ENCODE data around the gene SLIT3.

Gene SLIT3

DNA sequence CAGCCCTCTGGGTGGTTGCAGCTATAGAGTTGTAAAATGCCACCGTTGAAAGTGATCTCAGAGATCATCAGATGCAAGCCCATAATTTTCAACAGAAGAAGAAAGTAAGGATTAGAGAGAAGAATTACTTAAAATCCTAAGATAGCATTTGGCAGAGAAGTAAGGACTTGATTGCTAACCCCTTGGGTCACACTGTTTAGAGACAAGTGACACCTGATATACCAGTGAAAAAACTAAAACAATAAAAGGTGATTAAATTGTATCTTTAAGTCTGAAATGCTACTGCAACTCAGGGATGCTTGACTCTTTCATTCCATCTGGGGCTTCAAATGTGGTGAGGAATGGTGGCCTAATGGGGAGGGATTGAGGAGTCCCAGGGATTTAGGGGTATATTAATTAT is 440.9 kb downstream of the SLIT3 start:
- no peak for DNase-seq (ENCODE audit: low read depth)

GRCh38 chr5:168859471-168859870 is 441.5 kb downstream of the SLIT3 start:
- DNase-seq (ENCODE audit: low read depth) = no peak

DNA sequence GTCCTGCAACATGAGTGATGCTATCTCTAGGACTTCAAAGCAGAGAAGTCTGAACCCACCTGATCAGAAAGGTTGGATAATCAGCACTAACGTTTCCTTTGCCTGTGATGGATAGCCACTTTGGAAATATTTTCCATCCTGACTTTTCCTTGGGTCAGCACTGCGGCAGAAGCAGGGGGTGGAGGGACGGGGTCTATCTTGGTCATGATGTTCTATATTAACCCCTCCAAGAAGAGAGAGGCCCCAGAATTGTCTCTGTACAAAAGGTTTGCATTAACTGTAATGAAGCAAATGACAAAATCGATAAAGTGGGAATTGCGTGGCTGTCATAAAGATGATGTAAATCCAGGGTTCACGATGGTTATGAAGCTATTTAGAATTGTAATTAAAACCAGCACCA is 441.9 kb downstream of the SLIT3 start:
- DNase-seq (ENCODE audit: low read depth) = no peak

DNA sequence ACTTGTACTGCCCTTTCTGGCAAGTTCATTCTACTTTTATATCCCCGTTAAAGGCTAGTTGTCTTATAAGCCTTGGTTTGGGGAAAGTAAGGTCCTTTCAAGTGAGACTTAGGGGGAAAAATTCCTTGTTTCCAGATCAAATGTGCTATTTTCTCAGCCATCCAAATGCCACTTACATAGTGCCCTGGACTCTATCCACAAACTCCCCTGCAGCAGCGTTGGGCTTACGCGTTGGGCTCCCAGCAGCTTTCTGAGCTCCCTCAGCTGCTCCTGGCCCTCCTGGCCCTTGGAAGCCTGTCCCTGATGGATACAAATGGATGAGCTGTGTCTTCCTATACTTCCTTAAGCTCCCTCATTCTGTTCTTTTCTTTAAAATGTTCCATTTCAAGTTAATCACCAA is 442.6 kb downstream of the SLIT3 start:
- DNase-seq (ENCODE audit: low read depth) = no peak

DNA sequence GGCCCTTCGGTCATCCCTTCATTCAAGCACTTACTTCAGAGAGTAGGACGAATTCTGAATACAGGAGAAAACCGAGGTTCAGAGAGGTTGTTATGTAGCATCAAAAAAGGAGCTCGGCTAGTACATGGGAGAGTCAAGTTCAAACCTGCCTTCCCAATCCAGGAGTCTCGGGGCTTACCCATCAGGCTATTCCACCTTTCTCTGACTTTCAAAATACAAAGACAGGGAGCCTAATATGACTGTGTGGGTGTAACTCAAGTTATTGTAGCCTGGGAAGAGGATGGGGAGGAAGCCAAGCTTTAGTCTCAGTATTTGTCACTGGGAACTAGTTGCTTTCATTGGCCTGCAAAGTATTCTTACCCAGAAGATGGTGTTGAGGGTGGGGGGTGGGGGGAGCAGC is 447.0 kb downstream of the SLIT3 start:
- DNase-seq (ENCODE audit: low read depth) = no peak

DNA sequence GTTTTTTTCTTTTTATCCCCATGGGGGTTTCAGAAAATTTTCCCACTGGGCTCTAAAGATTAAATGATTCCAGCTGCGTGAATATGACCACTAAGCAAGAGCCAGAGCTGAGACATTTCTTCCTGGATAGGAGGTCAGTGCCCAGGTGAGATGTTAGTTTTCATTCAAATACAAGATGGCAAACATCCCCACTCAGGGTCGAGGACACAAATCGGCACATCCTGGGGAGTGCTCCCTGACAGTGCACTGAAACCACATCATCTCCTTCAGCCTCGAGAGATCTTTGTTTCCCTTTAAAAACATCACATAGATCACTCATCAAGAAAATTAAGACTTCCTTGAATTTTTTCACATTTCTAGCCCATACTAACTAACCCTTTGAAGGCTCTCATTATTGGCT is 448.6 kb downstream of the SLIT3 start:
- no peak for DNase-seq (ENCODE audit: low read depth)

GRCh38 chr5:168851902-168852321 is 449.0 kb downstream of the SLIT3 start:
- no peak for DNase-seq (ENCODE audit: low read depth)

GRCh38 chr5:168850683-168851082 is 450.3 kb downstream of the SLIT3 start:
- DNase-seq (ENCODE audit: low read depth) = no peak

- DNase-seq (ENCODE audit: low read depth) = no peak
These were observed 452.4 kb downstream of the SLIT3 start for GRCh38 chr5:168848569-168848968.

GRCh38 chr5:168847511-168848073 is 453.3 kb downstream of the SLIT3 start:
- DNase-seq (ENCODE audit: low read depth) = no peak

GRCh38 chr5:168844922-168845296 is 456.0 kb downstream of the SLIT3 start:
- no peak for DNase-seq (ENCODE audit: low read depth)

- DNase-seq (ENCODE audit: low read depth) = no peak
These were observed 456.7 kb downstream of the SLIT3 start for GRCh38 chr5:168844016-168844921.

DNA sequence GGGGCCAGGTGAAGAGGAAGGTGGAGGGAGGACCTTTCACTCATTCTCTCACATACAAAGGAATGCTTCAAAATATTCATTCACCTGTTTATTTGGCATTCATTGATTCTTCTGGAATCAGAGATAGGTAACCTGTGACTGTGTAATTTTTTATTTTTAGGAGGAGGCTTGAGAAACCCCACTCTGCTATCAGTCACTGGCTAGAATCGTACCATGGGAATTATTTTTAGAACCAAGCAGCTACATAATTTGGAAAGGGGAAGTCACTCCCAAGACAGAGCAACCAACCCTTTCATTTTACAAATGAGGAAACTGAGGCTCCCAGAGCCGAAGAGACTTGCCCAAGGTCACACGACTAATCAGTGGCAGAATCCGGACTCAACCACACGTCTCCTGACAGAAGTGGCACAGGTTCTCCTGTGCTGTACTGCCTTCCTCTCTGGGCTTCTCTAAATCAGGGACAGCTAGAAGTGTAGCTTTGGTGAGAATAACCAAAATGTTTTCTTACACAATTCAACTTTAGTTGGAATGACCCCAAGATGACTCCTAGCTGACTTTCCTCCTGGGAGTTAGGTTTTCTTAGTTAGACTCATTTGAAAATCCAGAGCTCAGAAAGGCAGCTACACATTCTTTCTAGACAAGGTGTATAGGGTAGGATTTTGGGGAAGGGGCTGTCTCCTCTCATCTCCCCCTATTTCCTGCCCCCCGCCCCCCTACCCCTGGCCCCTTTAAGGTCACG is 457.5 kb downstream of the SLIT3 start:
- DNase-seq (ENCODE audit: low read depth) = no peak

GRCh38 chr5:168842571-168843205 is 458.3 kb downstream of the SLIT3 start:
- DNase-seq (ENCODE audit: low read depth) = no peak

GRCh38 chr5:168837852-168838251 is 463.1 kb downstream of the SLIT3 start:
- DNase-seq (ENCODE audit: low read depth) = no peak

DNA sequence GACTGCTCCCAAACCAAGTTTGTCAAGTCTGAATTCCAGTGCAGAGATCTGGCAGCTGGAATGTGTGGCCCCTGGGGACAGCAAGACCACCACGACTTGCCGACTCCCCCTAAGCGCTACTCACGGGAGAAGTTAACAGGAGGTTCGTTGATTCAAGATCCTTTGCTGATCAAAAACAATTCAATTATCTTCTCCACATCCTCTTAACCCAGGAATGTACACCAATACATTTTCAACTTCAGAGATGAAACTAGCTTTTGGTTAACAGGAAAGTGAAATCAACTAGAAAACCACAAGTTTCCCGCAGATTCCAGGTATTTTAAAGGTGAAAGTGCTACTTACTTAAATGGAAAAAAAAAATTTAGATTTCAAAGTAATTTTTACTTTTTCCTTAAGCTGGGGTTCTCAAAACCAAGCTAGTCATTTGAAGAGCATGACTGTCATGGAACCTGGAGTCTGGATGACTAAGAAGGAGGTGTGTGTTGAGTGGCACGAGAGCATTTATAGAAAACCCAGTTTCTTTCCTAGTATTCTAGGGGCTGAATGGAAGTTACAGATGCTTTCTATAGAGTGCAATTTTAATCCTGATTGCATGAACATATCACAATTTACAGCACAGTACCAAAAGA is 464.2 kb downstream of the SLIT3 start:
- DNase-seq (ENCODE audit: low read depth) = no peak

GRCh38 chr5:168833936-168834335 is 467.0 kb downstream of the SLIT3 start:
- DNase-seq (ENCODE audit: low read depth) = no peak

DNA sequence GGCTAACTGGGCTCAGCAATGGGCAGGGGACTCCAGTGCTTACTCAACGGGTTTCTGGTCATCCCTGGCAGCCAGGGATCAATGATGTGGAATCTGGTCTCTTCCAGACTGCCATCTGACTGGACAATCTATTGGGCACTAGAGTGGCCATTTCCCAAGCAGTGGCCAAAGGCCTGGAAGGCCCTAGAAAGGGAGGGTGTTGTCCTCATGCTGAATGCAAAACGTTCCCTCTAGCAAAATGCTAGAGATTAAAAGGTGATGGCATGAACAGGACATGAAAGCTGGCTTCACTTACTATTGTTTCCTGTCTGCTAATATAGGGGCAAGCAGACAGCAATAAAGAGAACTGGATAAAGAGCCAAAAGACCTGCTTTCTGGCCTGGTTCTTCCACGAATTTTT is 467.6 kb downstream of the SLIT3 start:
- DNase-seq (ENCODE audit: low read depth) = no peak

DNA sequence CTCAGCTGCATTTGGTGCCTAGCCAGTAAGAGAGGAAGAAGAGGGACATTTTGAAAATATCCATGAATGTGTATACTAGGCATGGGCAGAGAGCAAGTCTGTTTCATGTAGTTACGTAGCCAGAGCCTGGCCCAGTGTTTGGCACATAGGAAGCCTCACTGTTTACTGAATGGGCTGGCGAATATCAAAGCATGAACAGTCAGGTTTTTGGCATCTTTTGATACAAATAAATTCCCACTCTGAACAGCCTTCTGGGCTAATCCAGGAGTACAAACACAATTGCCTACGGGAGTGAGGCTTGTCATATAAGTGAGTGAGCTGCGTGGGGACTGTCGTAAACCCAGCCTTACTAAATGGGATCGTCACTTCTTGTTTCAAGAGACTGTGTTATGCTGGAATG is 468.6 kb downstream of the SLIT3 start:
- DNase-seq (ENCODE audit: low read depth) = no peak

DNA sequence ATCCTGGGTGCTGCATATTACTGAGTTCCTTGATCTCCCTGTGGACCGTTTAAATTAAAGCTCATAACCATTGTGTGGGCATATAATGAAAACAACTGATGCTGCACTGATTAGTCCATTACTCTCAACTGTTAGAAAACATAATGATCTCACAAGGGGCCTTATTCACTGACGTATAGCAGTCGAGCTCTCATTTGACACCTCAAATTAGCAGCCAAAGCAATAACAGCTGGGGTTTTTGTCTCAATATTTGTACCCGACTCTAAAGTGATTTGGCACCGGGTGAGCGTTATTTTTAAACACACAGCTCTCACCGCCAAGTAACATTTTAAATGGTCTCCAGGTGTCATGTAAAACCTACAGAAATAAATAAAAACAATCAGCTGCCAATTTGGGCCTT is 469.6 kb downstream of the SLIT3 start:
- DNase-seq (ENCODE audit: low read depth) = no peak

- DNase-seq (ENCODE audit: low read depth) = no peak
These were observed 470.1 kb downstream of the SLIT3 start for GRCh38 chr5:168830833-168831232.

GRCh38 chr5:168829922-168830417 is 471.0 kb downstream of the SLIT3 start:
- DNase-seq (ENCODE audit: low read depth) = no peak
